Measurements from ENCODE around the gene KLRK1. TPM values are rescaled to one million over a fixed set of nuclear protein-coding genes. Genes with fewer than 3 reads are reported as not detected.

Gene KLRK1
- total RNA-seq, 2 experiments from 2014 or later = 319 to 355 TPM

DNA sequence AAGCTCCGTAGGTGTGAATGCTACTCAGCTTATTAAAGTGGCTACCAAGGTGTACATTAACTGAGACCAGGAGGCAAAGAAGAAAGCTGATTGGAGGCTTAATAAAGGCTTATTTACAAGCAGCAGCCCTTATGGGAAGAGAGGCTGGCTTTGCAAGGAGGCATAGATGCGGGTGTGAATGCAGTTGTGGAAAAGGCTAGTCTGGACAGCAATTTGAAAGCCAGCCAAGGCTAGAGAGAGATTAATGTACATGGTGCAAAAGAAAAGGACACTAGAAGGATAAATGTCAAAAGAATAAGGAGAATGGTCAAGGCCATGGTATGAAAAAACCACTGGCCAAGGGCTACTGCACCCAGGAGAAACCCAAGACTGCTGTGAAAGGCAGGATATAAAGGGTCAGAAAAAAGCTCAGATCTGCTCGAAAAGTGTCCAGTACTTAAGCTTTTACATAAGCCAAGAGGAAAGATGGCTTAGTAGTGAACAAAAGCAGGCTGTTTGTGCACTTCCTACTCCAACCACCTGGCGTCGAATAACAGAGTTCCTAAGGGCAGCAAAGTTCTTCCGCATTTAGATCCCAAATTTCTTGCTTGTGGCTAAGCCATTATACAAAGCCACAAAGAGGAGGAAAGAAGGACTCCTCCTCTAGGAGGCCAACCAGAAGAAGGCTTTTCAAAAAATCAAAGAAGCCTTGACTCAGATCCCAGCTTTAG is 24.0 kb downstream of the KLRK1 start:
- H3K4me3 Mint-ChIP-seq = no peak overlapping the region
- POLR2A ChIA-PET = interaction anchor here (0.7 to 3.8 kb wide), 16 partner anchors 8 to 306 kb away, joined by 3 to 42 read pairs (median 4); no protein-coding TSS in a partner anchor
- no peaks in the 10 kb centered on the region for H3K9me3 Mint-ChIP-seq
- ATAC-seq (ENCODE audit: low read depth) = no peak
- DNase-seq = no peak
- H3K27me3 Mint-ChIP-seq = no peaks in the 10 kb centered on the region
- peaks cover 36% of the 10 kb centered on the region for H3K36me3 Mint-ChIP-seq
- H3K27ac Mint-ChIP-seq = no peak overlapping the region
- H3K4me1 Mint-ChIP-seq = peaks cover 36% of the 10 kb centered on the region

DNA sequence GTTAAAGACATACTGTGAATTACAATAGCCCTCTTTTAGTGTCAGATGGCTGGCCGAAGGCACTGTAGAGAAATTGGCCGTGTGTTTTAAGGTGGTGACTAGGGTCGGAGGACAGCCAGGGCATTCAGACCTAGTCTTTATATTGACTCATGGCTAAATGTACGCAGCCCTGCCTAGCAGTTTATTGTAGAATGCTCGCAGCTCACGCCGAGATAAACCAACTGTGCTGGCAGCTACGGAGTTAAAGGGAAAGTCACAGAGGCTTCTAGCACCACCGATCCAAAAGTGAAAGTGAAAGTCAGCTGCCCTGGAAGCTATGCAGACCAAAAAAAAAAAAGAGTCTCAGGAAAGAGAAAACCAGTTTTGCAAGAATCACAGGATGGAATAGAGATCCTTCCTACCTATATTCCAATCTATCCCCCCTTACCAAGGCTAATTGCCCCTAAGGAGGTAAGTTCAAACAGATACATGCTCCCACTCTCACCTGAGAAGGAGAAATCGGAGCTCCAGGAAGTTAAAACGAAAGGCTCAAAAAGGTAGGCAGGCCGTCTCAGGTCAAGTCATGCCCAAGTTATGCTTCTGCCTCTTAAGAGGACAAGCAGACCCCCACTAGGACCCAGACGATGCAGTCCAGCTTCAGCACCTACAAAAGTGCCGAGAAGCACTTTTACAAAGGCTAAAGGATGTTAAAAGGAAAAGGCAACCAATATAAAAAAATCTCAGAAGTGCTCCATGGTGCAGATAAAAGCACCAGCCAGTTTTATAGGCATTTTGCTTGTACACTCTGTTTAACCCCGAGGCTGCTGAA is 24.8 kb downstream of the KLRK1 start:
- H3K9me3 Mint-ChIP-seq = no peaks in the 10 kb centered on the region
- H3K36me3 Mint-ChIP-seq = peaks cover 36% of the 10 kb centered on the region
- POLR2A ChIA-PET = interaction anchor here (0.7 to 3.8 kb wide), 20 partner anchors 9 to 358 kb away, joined by 3 to 42 read pairs (median 5); partner anchors contain the start of gene YBX3
- H3K27me3 Mint-ChIP-seq = no peaks in the 10 kb centered on the region
- no peak overlapping the region for H3K4me3 Mint-ChIP-seq
- no peak overlapping the region for H3K27ac Mint-ChIP-seq
- peak; percentile 59 for ATAC-seq (ENCODE audit: low read depth)
- DNase-seq = peak; percentile 60
- H3K4me1 Mint-ChIP-seq = peaks cover 36% of the 10 kb centered on the region

- ATAC-seq (ENCODE audit: low read depth) (peak; percentile 64), DNase-seq (peak; percentile 69)
- POLR2A ChIA-PET = interaction anchor here (0.7 to 3.8 kb wide), 15 partner anchors 10 to 359 kb away, joined by 3 to 42 read pairs (median 5); partner anchors contain the start of gene YBX3
- no peak overlapping the region for H3K4me3 Mint-ChIP-seq
- H3K27ac Mint-ChIP-seq = no peak overlapping the region
- H3K36me3 Mint-ChIP-seq = peaks cover 35% of the 10 kb centered on the region
- no peaks in the 10 kb centered on the region for H3K27me3 Mint-ChIP-seq
- H3K9me3 Mint-ChIP-seq = no peaks in the 10 kb centered on the region
- peaks cover 38% of the 10 kb centered on the region for H3K4me1 Mint-ChIP-seq
These were observed 25.7 kb downstream of the KLRK1 start for GRCh38 chr12:10363914-10364814.

- Mint-ChIP-seq H3K4me1 (peaks cover 41% of the 10 kb centered on the region), H3K27me3 (no peaks in the 10 kb centered on the region), H3K4me3 (no peak overlapping the region), H3K36me3 (peaks cover 36% of the 10 kb centered on the region), H3K27ac (no peak overlapping the region), H3K9me3 (no peaks in the 10 kb centered on the region)
- no peak for ATAC-seq (ENCODE audit: low read depth)
- POLR2A ChIA-PET = interaction anchor here (0.9 to 2.5 kb wide), 4 partner anchors 11 to 249 kb away, joined by 3 to 13 read pairs (median 4); no protein-coding TSS in a partner anchor
- DNase-seq = no peak
These were observed 26.3 kb downstream of the KLRK1 start for GRCh38 chr12:10363658-10363913.

DNA sequence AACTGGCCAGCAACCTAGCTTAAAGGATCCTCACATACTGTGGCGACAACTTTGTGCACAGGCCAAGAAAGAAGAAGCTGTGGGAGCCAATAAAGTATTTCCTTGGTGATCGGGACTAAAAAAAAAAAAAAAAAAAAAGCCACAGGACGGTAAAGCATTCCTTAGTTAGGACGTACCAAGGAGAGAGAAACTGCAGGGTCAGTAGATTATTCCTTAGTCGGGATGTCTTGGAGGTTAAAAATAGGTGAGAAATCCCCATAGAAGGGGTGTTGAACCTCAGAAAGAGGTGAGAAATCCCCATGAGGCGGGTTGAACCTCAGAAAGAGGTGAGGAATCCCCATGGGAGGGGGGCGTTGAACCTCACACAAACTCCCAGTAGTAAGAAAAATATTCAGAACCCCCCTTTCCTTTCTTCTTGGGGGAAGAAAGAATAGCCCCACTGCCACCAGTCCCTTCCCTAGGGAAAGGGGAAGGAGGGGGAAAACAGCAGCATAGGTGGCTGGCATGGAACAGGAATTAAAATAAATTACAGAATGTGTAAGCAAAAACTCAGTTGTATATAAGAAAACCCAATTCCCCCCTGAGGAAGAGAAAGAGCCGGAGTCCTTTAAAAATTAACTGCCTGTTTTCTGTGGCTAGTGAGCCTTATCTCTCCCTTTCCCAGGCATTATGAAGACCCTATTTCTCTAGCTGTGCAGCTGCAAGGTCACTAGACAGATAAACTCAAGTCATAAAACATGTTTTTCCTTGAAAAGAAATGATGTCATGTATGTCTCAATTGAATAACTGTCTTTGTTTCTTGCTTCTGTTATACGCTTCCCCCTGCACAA is 26.8 kb downstream of the KLRK1 start:
- ATAC-seq (ENCODE audit: low read depth) (no peak), DNase-seq (no peak)
- Mint-ChIP-seq H3K27me3 (no peaks in the 10 kb centered on the region), H3K9me3 (no peaks in the 10 kb centered on the region), H3K27ac (no peak overlapping the region), H3K4me1 (peaks cover 40% of the 10 kb centered on the region), H3K4me3 (no peak overlapping the region), H3K36me3 (peaks cover 37% of the 10 kb centered on the region)
- POLR2A ChIA-PET = interaction anchor here (0.6 to 1.6 kb wide), 4 partner anchors 22 to 498 kb away, joined by 3 to 5 read pairs (median 4); no protein-coding TSS in a partner anchor

GRCh38 chr12:10362325-10362724 is 27.5 kb downstream of the KLRK1 start:
- ATAC-seq (ENCODE audit: low read depth) (no peak), DNase-seq (no peak)
- H3K36me3 Mint-ChIP-seq = peaks cover 38% of the 10 kb centered on the region
- H3K27ac Mint-ChIP-seq = no peak overlapping the region
- POLR2A ChIA-PET = no interaction called here
- no peak overlapping the region for H3K4me3 Mint-ChIP-seq
- H3K4me1 Mint-ChIP-seq = peaks cover 37% of the 10 kb centered on the region
- H3K9me3 Mint-ChIP-seq = no peaks in the 10 kb centered on the region
- H3K27me3 Mint-ChIP-seq = no peaks in the 10 kb centered on the region

GRCh38 chr12:10361622-10362021 is 28.2 kb downstream of the KLRK1 start:
- Mint-ChIP-seq H3K27me3 (no peaks in the 10 kb centered on the region), H3K36me3 (peaks cover 36% of the 10 kb centered on the region), H3K9me3 (no peaks in the 10 kb centered on the region), H3K4me3 (peak overlapping the region; percentile 49), H3K4me1 (peaks cover 33% of the 10 kb centered on the region), H3K27ac (peak overlapping the region; percentile 81)
- no peak for ATAC-seq (ENCODE audit: low read depth)
- POLR2A ChIA-PET = interaction anchor here (0.9 kb wide), 1 partner anchor 192 kb away, joined by 3 read pairs; no protein-coding TSS in a partner anchor
- DNase-seq = no peak

DNA sequence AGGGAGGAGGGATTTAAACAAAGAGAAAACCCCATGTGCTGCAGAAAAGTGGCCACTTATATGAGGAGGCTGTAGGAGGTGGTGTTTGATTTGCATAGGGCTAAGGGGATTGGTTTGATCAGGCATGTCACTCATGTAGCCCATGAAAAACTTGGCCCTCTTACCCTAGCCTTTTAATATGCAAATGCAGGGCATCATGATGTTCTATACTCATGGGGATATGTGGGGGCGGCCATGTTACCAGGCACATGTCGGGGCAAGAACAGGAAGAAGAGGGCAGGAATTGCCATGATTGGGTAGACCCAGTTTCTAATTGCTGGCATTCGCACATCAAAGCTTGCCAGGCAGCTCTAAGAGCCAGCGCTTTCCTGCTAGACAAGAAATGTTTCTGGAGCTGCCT is 28.8 kb downstream of the KLRK1 start:
- POLR2A ChIA-PET = interaction anchor here (0.6 to 0.9 kb wide), 2 partner anchors 193 to 313 kb away, joined by 3 to 5 read pairs; partner anchors contain the start of gene STYK1
- DNase-seq = no peak
- H3K9me3 Mint-ChIP-seq = no peaks in the 10 kb centered on the region
- peak; percentile 28 for ATAC-seq (ENCODE audit: low read depth)
- peaks cover 38% of the 10 kb centered on the region for H3K36me3 Mint-ChIP-seq
- H3K27me3 Mint-ChIP-seq = no peaks in the 10 kb centered on the region
- H3K27ac Mint-ChIP-seq = peak overlapping the region; percentile 81
- H3K4me1 Mint-ChIP-seq = peaks cover 33% of the 10 kb centered on the region
- H3K4me3 Mint-ChIP-seq = peak overlapping the region; percentile 49

GRCh38 chr12:10358969-10359368 is 30.9 kb downstream of the KLRK1 start:
- POLR2A ChIA-PET = no interaction called here
- no peak for DNase-seq
- Mint-ChIP-seq H3K27ac (peak overlapping the region; percentile 76), H3K4me3 (peak overlapping the region; percentile 44), H3K4me1 (peaks cover 33% of the 10 kb centered on the region), H3K36me3 (peaks cover 47% of the 10 kb centered on the region), H3K27me3 (no peaks in the 10 kb centered on the region), H3K9me3 (no peaks in the 10 kb centered on the region)
- ATAC-seq (ENCODE audit: low read depth) = no peak

DNA sequence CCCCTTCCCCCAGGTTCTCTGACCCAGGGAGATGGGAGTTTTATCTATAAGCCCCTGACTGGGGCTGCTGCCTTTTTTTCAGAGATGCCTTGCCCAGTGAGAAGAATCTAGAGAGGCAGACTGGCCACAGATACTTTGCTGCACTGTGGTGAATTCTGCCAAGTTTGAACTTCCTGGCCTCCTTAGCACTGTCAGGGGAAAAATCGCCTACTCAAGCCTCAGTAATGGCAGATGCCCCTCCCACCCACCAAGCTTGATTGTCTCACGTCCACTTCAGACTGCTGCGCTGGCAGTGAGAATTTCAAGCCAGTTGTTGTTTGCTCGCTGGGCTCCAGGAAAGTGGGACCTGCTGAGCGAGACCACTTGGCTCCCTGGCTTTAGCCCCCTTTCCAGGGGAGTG is 31.7 kb downstream of the KLRK1 start:
- POLR2A ChIA-PET = no interaction called here
- Mint-ChIP-seq H3K4me3 (no peak overlapping the region), H3K36me3 (peaks cover 50% of the 10 kb centered on the region), H3K27me3 (no peaks in the 10 kb centered on the region), H3K9me3 (peaks cover 3% of the 10 kb centered on the region), H3K27ac (peak overlapping the region; percentile 76), H3K4me1 (peaks cover 33% of the 10 kb centered on the region)
- DNase-seq (no peak), ATAC-seq (ENCODE audit: low read depth) (no peak)

GRCh38 chr12:10354502-10354901 is 35.3 kb downstream of the KLRK1 start:
- Mint-ChIP-seq H3K27me3 (no peaks in the 10 kb centered on the region), H3K9me3 (peaks cover 18% of the 10 kb centered on the region), H3K36me3 (peaks cover 59% of the 10 kb centered on the region), H3K27ac (no peak overlapping the region), H3K4me3 (no peak overlapping the region), H3K4me1 (peaks cover 13% of the 10 kb centered on the region)
- POLR2A ChIA-PET = no interaction called here
- ATAC-seq (ENCODE audit: low read depth) = no peak
- no peak for DNase-seq

DNA sequence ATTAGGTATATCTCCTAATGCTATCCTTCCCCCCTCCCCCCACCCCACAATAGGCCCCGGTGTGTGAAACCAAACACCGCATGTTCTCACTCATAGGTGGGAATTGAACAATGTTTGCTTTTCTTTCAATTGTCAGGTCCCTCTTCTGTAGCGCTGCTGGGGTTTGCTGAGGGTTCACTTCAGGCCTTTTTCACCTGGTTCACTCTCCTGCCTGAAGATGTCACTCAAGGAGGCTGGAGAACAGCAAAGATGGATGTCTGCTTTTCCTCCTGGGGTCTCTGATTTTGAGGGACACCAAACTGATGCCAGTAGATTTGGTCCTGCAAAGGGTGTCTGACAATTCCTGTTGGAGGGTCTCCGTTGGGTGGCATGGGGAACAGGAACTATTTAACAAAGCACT is 35.8 kb downstream of the KLRK1 start:
- Mint-ChIP-seq H3K27ac (no peak overlapping the region), H3K9me3 (peaks cover 18% of the 10 kb centered on the region), H3K27me3 (no peaks in the 10 kb centered on the region), H3K4me1 (peaks cover 9% of the 10 kb centered on the region), H3K4me3 (no peak overlapping the region), H3K36me3 (peaks cover 59% of the 10 kb centered on the region)
- no peak for ATAC-seq (ENCODE audit: low read depth)
- no peak for DNase-seq
- POLR2A ChIA-PET = no interaction called here
